Measurements from ENCODE around the gene CALML3.
A peak's percentile ranks its signal among the peaks of the same experiment; 100 is the strongest.

CALML3 gene

GRCh38 chr10:5515948-5516761 lies 8.6 kb upstream of the CALML3 start:
- POLR2A ChIA-PET (ENCODE audit: low non-redundant PET): no interaction called here
- DNase-seq (ENCODE audit: low spot score): no peak
- TF ChIP-seq CTCF (conservative IDR thresholded peaks at IDR 0.05; ENCODE audit: low read depth): no peak
- no peak overlapping the region for H3K27ac ChIP-seq
- CTCF ChIA-PET: interaction anchor here (0.5 to 0.8 kb wide), 2 partner anchors 12 to 107 kb away, joined by 3 to 4 read pairs; no protein-coding TSS in a partner anchor

- CTCF ChIA-PET: interaction anchor here (1.5 kb wide), 1 partner anchor 106 kb away, joined by 4 read pairs; no protein-coding TSS in a partner anchor
Measured at GRCh38 chr10:5517546-5517945, 7.2 kb upstream of the CALML3 start.

GRCh38 chr10:5518143-5518542 lies 6.6 kb upstream of the CALML3 start:
- ChIA-PET CTCF (interaction anchor here (1.5 kb wide), 1 partner anchor 105 kb away, joined by 4 read pairs; no protein-coding TSS in a partner anchor), POLR2A (ENCODE audit: low non-redundant PET) (interaction anchor here (0.5 kb wide), 1 partner anchor 22 kb away, joined by 4 read pairs; no protein-coding TSS in a partner anchor)
- no peak for TF ChIP-seq CTCF (conservative IDR thresholded peaks at IDR 0.05; ENCODE audit: low read depth)
- H3K27ac ChIP-seq: no peak overlapping the region
- no peak for DNase-seq (ENCODE audit: low spot score)

More at GRCh38 chr10:5517546-5517945, 7.2 kb upstream of the CALML3 start:
- POLR2A ChIA-PET (ENCODE audit: low non-redundant PET): no interaction called here
- TF ChIP-seq CTCF (conservative IDR thresholded peaks at IDR 0.05; ENCODE audit: low read depth): no peak
- no peak for DNase-seq (ENCODE audit: low spot score)
- H3K27ac ChIP-seq: no peak overlapping the region

GRCh38 chr10:5519054-5519453 lies 5.7 kb upstream of the CALML3 start:
- no peak for DNase-seq (ENCODE audit: low spot score)
- CTCF ChIA-PET: interaction anchor here (1.5 kb wide), 1 partner anchor 104 kb away, joined by 4 read pairs; no protein-coding TSS in a partner anchor
- POLR2A ChIA-PET (ENCODE audit: low non-redundant PET): interaction anchor here (0.6 kb wide), 1 partner anchor 109 kb away, joined by 3 read pairs; no protein-coding TSS in a partner anchor
- H3K27ac ChIP-seq: no peak overlapping the region
- TF ChIP-seq CTCF (conservative IDR thresholded peaks at IDR 0.05; ENCODE audit: low read depth): no peak

- DNase-seq (ENCODE audit: low spot score): no peak
- POLR2A ChIA-PET (ENCODE audit: low non-redundant PET): interaction anchor here (0.9 kb wide), 1 partner anchor 19 kb away, joined by 3 read pairs; no protein-coding TSS in a partner anchor
- TF ChIP-seq CTCF (conservative IDR thresholded peaks at IDR 0.05; ENCODE audit: low read depth): no peak
- CTCF ChIA-PET: no interaction called here
- H3K27ac ChIP-seq: peak overlapping the region; percentile 11; the same call in 1 of the 2 replicates
Measured at GRCh38 chr10:5522913-5523560, 1.7 kb upstream of the CALML3 start.

Data from RWPE1 (cell line).